GM19467 (cell line): ENCODE results near the gene ZDHHC18.
A peak's percentile ranks its signal among the peaks of the same experiment; 100 is the strongest.
"Not testable (repeated sequence)": the region's sequence is repeated elsewhere in the genome, so short reads cannot be mapped to it uniquely, and the experiment has no call there.

Experiments used
- ATAC-seq: cut with Tn5 transposase; IDR thresholded peaks from one replicate; pipeline ENCODE4 v1.9.1; 2021; ENCODE audit warnings: mild to moderate bottlenecking, moderate library complexity; ENCODE audit not compliant: unreplicated experiment

The ZDHHC18 gene

GRCh38 chr1:26832249-26832960, 5.9 kb downstream of the ZDHHC18 start:
- ATAC-seq, result no peak

GRCh38 chr1:26833432-26834405, 7.2 kb downstream of the ZDHHC18 start:
- ATAC-seq, result peak; percentile 78

- not testable (repeated sequence) for ATAC-seq
Observed at GRCh38 chr1:26837665-26838064, 11.2 kb downstream of the ZDHHC18 start.

- ATAC-seq, result peak; percentile 80
Observed at GRCh38 chr1:26838474-26839338, 12.2 kb downstream of the ZDHHC18 start.

- no peak for ATAC-seq
Observed at GRCh38 chr1:26839339-26839722, 12.8 kb downstream of the ZDHHC18 start.

- no peak for ATAC-seq
Observed at GRCh38 chr1:26839779-26840178, 13.3 kb downstream of the ZDHHC18 start.

- ATAC-seq, result no peak
Observed at GRCh38 chr1:26844424-26845196, 18.1 kb downstream of the ZDHHC18 start.

GRCh38 chr1:26847826-26848225, 21.3 kb downstream of the ZDHHC18 start:
- not testable (repeated sequence) for ATAC-seq

- ATAC-seq, result no peak
Observed at GRCh38 chr1:26848499-26848898, 22.0 kb downstream of the ZDHHC18 start.

GRCh38 chr1:26848941-26849774, 22.7 kb downstream of the ZDHHC18 start:
- no peak for ATAC-seq

GRCh38 chr1:26851106-26851684, 24.7 kb downstream of the ZDHHC18 start:
- ATAC-seq, result no peak

GRCh38 chr1:26852701-26853100, 26.2 kb downstream of the ZDHHC18 start:
- ATAC-seq, result no peak

GRCh38 chr1:26853156-26853555, 26.7 kb downstream of the ZDHHC18 start:
- no peak for ATAC-seq

- no peak for ATAC-seq
Observed at GRCh38 chr1:26853600-26853999, 27.1 kb downstream of the ZDHHC18 start.

- ATAC-seq, result no peak
Observed at GRCh38 chr1:26854906-26855305, 28.4 kb downstream of the ZDHHC18 start.

- ATAC-seq, result no peak
Observed at GRCh38 chr1:26855636-26856035, 29.1 kb downstream of the ZDHHC18 start.

- no peak for ATAC-seq
Observed at GRCh38 chr1:26856181-26856580, 29.7 kb downstream of the ZDHHC18 start.

- no peak for ATAC-seq
Observed at GRCh38 chr1:26856604-26857469, 30.3 kb downstream of the ZDHHC18 start.
